SU-DHL-6 (cell line): ENCODE data around the gene CDHR4.

Experiments
- EZH2phosphoT487 ChIP-seq: fragments of 200-600 bp; sonication (generic), shearing (Covaris generic); conservative IDR thresholded peaks from 2 replicates; pipeline ENCODE4 v1.6.1; 2018; ENCODE audit warnings: mild to moderate bottlenecking, antibody characterized with exemption, low read length, moderate library complexity, mixed read lengths
- TF ChIP-seq, protein P1 (sequence below): fragments of 200-600 bp; sonication (generic); IDR thresholded peaks from one replicate; pipeline ENCODE4 v1.5.1; 2017; ENCODE audit warnings: antibody characterized with exemption, mild to moderate bottlenecking, low read length, moderate library complexity; ENCODE audit not compliant: insufficient read depth, poor library complexity, severe bottlenecking

DNA sequence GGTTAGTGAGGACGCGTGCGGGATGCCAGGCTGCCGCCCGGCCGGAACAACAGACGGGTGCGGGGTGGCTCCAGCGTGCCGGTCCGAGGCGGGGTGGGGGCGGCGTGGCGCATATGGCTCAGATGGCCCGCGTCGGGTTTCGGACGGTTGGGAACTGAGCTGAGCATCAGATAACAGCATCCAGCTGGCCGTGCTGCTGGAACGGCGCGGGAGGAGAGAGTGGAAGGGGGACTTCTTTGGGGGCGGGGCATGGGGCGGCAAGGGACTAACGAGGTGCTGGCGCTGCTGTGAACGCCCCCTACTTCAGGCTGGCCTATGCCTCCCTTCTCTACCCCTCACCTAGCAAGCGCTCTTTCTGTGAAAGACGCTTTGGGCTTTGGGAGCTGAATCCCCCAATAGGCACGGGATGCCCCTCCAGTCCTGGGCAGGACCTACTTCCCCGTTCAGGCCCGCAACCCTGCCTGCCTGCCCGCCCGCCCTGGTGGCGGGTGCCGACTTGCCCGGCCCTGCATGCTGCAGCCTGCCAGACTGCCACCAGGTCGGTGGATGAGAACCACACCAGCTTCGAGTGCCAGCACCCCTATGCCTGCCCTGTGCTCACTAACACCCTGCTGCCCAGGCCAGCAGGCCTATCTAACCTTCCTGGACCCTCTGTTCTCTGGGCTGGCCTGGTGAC, 3.9 kb upstream of the CDHR4 start:
- TF ChIP-seq, protein P1, sequence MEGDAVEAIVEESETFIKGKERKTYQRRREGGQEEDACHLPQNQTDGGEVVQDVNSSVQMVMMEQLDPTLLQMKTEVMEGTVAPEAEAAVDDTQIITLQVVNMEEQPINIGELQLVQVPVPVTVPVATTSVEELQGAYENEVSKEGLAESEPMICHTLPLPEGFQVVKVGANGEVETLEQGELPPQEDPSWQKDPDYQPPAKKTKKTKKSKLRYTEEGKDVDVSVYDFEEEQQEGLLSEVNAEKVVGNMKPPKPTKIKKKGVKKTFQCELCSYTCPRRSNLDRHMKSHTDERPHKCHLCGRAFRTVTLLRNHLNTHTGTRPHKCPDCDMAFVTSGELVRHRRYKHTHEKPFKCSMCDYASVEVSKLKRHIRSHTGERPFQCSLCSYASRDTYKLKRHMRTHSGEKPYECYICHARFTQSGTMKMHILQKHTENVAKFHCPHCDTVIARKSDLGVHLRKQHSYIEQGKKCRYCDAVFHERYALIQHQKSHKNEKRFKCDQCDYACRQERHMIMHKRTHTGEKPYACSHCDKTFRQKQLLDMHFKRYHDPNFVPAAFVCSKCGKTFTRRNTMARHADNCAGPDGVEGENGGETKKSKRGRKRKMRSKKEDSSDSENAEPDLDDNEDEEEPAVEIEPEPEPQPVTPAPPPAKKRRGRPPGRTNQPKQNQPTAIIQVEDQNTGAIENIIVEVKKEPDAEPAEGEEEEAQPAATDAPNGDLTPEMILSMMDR = no peak
- no peak for TF ChIP-seq EZH2phosphoT487
